ENCODE data around the gene ASIC2. TPM values are rescaled to one million over a fixed set of nuclear protein-coding genes. Genes with fewer than 3 reads are reported as not detected.

The ASIC2 gene
- total RNA-seq, 1 experiment from 2014 or later = not detected

- Histone ChIP-seq H3K4me2 (ENCODE audit: low read length) (no peak overlapping the region), H3K9ac (ENCODE audit: low read length) (no peak overlapping the region), H3K79me2 (ENCODE audit: insufficient read depth, low read length) (no peaks in the 10 kb centered on the region), H3K9me3 (ENCODE audit: control insufficient read depth in 1 of 2, insufficient read depth in 1 of 2, low read depth in 1 of 2, low read length in 2 of 2) (no peaks in the 10 kb centered on the region), H3K27ac (ENCODE audit: low read depth, low read length) (no peak overlapping the region), H2AFZ (ENCODE audit: low read depth, low read length, poor library complexity, severe bottlenecking) (no peak overlapping the region), H3K4me1 (ENCODE audit: control insufficient read depth in 1 of 2, insufficient read depth in 2 of 2, low read length in 2 of 2) (no peaks in the 10 kb centered on the region), H3K27me3 (ENCODE audit: insufficient read depth, low read length) (no peaks in the 10 kb centered on the region), H4K20me1 (ENCODE audit: insufficient read depth) (no peaks in the 10 kb centered on the region), H3K9me2 (ENCODE audit: insufficient read depth) (no peaks in the 10 kb centered on the region), H3K4me3 (replicated peaks in 1 of 2; ENCODE audit: low read depth in 1 of 2, low read length in 2 of 2) (no peak overlapping the region), H3K36me3 (ENCODE audit: control insufficient read depth in 1 of 2, insufficient read depth in 2 of 2, low read length in 2 of 2) (no peaks in the 10 kb centered on the region)
- ChIA-PET RAD21 (ENCODE audit: low non-redundant PET in 1 of 2, low total read pairs in 2 of 2, uncharacterized antibody in 2 of 2, unreplicated experiment in 2 of 2) (no interaction called here), CTCF (no interaction called here), POLR2A (no interaction called here)
- BruUV-seq (replicated peaks) = no TSS peak
- ATAC-seq (no peak), DNase-seq (ENCODE audit: low read depth, low spot score) (no peak)
- TF ChIP-seq CBX3 (IDR thresholded peaks at IDR 0.05; ENCODE audit: low read depth) (no peak), CTCF (IDR thresholded peaks at IDR 0.05 in 2 of 3, conservative IDR thresholded peaks at IDR 0.05 in 1 of 3; ENCODE audit: borderline replicate concordance in 1 of 3, insufficient read depth in 1 of 3, low read depth in 2 of 3, low read length in 2 of 3) (no peak), POLR2A (IDR thresholded peaks at IDR 0.05; ENCODE audit: borderline replicate concordance, extremely low read depth, insufficient read depth, insufficient read length) (no peak), ELF1 (IDR thresholded peaks at IDR 0.05; ENCODE audit: borderline replicate concordance, low read depth) (no peak), CEBPB (IDR thresholded peaks at IDR 0.05; ENCODE audit: low read depth) (no peak), ATF3 (IDR thresholded peaks at IDR 0.05) (no peak), EZH2phosphoT487 (IDR thresholded peaks at IDR 0.05; ENCODE audit: borderline replicate concordance) (no peak), POLR2AphosphoS5 (IDR thresholded peaks at IDR 0.05; ENCODE audit: low read depth, low read length) (no peak), EGR1 (IDR thresholded peaks at IDR 0.05; ENCODE audit: low read depth) (no peak), SP1 (IDR thresholded peaks at IDR 0.05; ENCODE audit: low read depth) (no peak), YY1 (IDR thresholded peaks at IDR 0.05; ENCODE audit: extremely low read depth, insufficient replicate concordance, low read depth, low read length) (no peak), ZNF274 (IDR thresholded peaks at IDR 0.05; ENCODE audit: low read depth, low read length) (no peak), EZH2 (IDR thresholded peaks at IDR 0.05) (no peak), TCF7L2 (IDR thresholded peaks at IDR 0.05; ENCODE audit: borderline replicate concordance, extremely low read depth, insufficient read depth, insufficient read length) (no peak), REST (IDR thresholded peaks at IDR 0.05; ENCODE audit: low read depth) (no peak), RAD21 (IDR thresholded peaks at IDR 0.05; ENCODE audit: low read depth) (no peak), SIN3A (IDR thresholded peaks at IDR 0.05; ENCODE audit: low read depth) (no peak), ZBTB33 (IDR thresholded peaks at IDR 0.05; ENCODE audit: extremely low read depth, insufficient replicate concordance, low read length) (no peak), FOSL1 (IDR thresholded peaks at IDR 0.05; ENCODE audit: low read depth) (no peak)
- intact Hi-C loops (cut with micrococcal nuclease) = no loop called here
These were observed 20.7 kb downstream of the ASIC2 start for GRCh38 chr17:33272438-33272837.
